Subcutaneous adipose tissue (tissue), 4 donors: ENCODE results near the gene DPP7. TPM values are rescaled to one million over a fixed set of nuclear protein-coding genes. Genes with fewer than 3 reads are reported as not detected.

Experiments
- CTCF ChIP-seq: fragments of 450-650 bp; IDR thresholded peaks from one replicate; pipeline ENCODE4 v1.5.1; 2016; ENCODE audit warnings: low read depth, mild to moderate bottlenecking, control low read depth, antibody characterized with exemption, moderate library complexity
- total RNA-seq, 4 donors: library from RNA; depleted of rRNA; stranded (reverse); fragments of >200 nt; gene quantifications; one replicate each; pipeline ENCODE4 v1.1.0, GENCODE V29; 2016

Gene DPP7
- total RNA-seq, 4 donors from 2014 or later = 57.4 to 135 (median 117) TPM

- no peak for TF ChIP-seq CTCF
These were observed 45.5 kb upstream of the DPP7 start for GRCh38 chr9:137160054-137160425.

GRCh38 chr9:137159105-137160053 lies 44.8 kb upstream of the DPP7 start:
- no peak for TF ChIP-seq CTCF

- no peak for TF ChIP-seq CTCF
These were observed 44.1 kb upstream of the DPP7 start for GRCh38 chr9:137158625-137159024.

- TF ChIP-seq CTCF = no peak
These were observed 43.3 kb upstream of the DPP7 start for GRCh38 chr9:137157618-137158415.

GRCh38 chr9:137156567-137157375 lies 42.2 kb upstream of the DPP7 start:
- TF ChIP-seq CTCF = no peak

- TF ChIP-seq CTCF = no peak
These were observed 38.4 kb upstream of the DPP7 start for GRCh38 chr9:137152844-137153405.
